Adipose tissue (tissue), 3 donors: ENCODE results near the gene PTH1R. TPM values are rescaled to one million over a fixed set of nuclear protein-coding genes. Genes with fewer than 3 reads are reported as not detected.

ENCODE experiments used
- H3K27ac ChIP-seq: one replicate; pipeline ENCODE4 v1.5.1; 2013; ENCODE audit warnings: low read depth, low read length
- WGBS, 3 donors: extraction: QIAGEN DNeasy Blood & Tissue Kit; methylation state at CpG; one replicate each; pipeline ENCODE4 v1.1.7; 2013; 5-methylcytosine and 5-hydroxymethylcytosine counted together
- polyA plus RNA-seq, 3 donors: library from polyadenylated mRNA; stranded (reverse); fragments of 200-250 nt; gene quantifications; one replicate each; pipeline ENCODE4 v1.2.3, GENCODE V29; 2013
- donor health status: healthy with polysubstance abuse.
- donor health status: Bipolar disorder and iron deficiency.
- donor health status: healthy.

The PTH1R gene
- polyA plus RNA-seq, 3 donors, result 6.1 to 62.9 (median 44.7) TPM

- WGBS, 3 donors, result 59 to 79% (median 60%) methylated on average over 12 of the region's 12 CpGs
- no peak overlapping the region for H3K27ac ChIP-seq
Observed at GRCh38 chr3:46848271-46849044, 29.1 kb upstream of the PTH1R start.

- H3K27ac ChIP-seq, result no peak overlapping the region
- WGBS, 3 donors, result 79 to 87% (median 83%) methylated on average over 7 of the region's 7 CpGs
Observed at GRCh38 chr3:46849045-46849631, 28.4 kb upstream of the PTH1R start.

GRCh38 chr3:46849686-46850467, 27.6 kb upstream of the PTH1R start:
- no peak overlapping the region for H3K27ac ChIP-seq
- 62 to 79% (median 68%) methylated on average over 7 of the region's 7 CpGs for WGBS, 3 donors

DNA sequence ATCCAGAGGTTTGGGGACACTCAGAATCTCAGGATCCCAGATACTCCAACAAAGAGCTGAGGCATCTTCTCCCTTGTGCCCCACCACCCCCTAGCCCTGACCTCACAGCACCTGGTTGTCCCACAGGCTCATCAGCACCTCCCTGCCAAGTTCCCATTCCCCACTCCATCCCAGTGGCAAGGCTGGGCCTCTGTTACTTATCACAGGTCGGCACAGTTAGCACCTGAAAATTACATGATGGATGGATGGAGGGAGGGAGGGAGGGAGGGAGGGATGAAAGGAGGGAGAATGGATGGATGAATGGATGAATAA, 27.1 kb upstream of the PTH1R start:
- WGBS, 3 donors, result 65 to 75% (median 74%) methylated on average over 1 of the region's 1 CpG
- no peak overlapping the region for H3K27ac ChIP-seq

DNA sequence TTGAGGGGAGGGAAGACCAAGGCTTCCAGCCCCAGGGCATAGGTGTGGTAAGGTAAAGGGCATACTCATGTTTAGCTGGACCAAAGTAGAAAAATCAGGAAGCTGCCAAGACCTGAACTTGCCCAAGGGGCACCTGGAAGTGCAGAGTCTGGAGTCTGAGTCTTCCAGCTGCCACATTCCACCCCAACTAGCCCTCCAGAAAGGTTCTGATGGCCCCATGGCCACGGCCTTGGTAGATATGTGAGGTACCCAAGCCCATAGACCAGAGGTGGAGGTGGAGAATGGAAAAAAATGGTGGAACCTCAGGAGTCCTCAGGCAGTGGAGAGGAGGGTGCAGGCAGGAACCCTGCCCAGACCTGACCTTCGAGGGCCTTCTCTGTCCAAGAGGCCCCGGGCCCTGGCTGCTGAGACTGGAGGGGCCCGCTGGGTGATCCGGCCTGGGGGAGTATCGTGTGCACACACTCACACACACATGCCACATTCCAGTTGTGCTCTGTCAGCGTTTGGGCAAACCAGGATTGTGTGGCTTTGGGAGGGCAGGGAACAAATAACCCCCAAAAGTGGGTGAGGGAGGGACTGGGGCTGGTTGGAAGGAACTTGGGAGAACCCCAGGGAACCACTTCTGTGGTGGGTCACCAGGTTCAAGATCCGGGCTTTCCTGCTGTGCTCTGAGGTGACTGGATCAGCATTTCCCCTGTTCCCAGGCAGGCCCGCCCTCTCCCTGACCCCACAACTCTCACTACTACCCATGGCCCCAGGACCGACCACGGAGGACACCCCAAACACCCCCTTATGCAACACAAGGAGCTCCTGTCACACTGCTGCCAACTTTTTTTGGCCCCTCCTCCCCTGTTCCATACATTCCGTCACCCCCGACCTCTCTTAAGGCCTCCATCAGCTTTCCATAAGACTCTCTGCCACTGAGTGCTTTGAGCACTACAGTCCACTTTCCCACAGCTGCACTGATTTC, 25.9 kb upstream of the PTH1R start:
- WGBS, 3 donors, result 79 to 91% (median 89%) methylated on average over 13 of the region's 13 CpGs
- no peak overlapping the region for H3K27ac ChIP-seq

GRCh38 chr3:46852334-46852720, 25.2 kb upstream of the PTH1R start:
- no peak overlapping the region for H3K27ac ChIP-seq
- WGBS, 3 donors, result 90 to 95% (median 93%) methylated on average over 9 of the region's 9 CpGs

DNA sequence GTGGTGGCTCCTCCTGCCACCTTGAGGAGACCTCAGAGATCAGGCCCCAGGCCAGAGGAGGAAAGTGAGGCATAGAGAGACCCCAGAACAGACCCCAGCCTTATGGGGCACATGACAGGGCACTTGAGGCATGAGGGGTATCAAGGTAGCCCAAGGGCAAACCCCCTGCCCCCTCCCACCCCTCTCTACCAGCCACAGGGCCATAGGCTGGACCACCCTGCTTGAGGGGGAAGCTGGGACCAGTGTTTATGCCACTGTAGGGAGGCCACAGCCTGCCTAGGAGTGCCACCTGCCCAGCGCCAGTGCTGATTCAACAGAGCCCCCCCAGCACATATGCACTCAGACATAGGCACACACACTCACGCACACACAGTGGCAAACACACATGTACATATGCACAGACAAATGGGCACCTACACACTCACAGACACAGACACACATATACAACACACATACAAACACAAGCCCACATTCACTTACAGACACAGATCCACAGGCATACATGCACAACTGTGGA, 24.6 kb upstream of the PTH1R start:
- no peak overlapping the region for H3K27ac ChIP-seq
- WGBS, 3 donors, result 92 to 100% (median 96%) methylated on average over 2 of the region's 2 CpGs

- no peak overlapping the region for H3K27ac ChIP-seq
- 85 to 93% (median 90%) methylated on average over 15 of the region's 15 CpGs for WGBS, 3 donors
Observed at GRCh38 chr3:46853441-46854415, 23.8 kb upstream of the PTH1R start.

DNA sequence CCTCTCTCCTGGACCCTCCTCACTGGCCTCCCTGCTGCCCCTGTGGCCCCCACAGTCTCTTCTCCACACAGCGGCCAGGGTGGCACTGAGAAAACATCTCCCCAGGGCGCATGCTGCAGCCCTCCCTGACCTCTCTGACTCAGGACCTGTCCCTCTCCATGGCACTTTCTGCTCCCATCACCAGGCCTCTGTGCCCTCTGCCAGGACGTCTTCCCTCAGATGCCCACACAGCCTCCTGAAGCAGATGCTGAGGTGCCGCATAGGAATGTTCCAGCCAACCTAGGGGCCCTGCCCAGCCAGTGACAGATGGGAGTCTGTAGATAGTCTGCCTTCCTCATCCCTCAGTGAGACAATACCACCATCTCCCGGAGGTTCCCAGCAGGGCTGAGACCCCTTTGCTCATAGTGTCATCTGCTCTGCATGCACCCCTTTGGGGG, 22.9 kb upstream of the PTH1R start:
- H3K27ac ChIP-seq, result no peak overlapping the region
- 85 to 90% (median 89%) methylated on average over 5 of the region's 5 CpGs for WGBS, 3 donors

DNA sequence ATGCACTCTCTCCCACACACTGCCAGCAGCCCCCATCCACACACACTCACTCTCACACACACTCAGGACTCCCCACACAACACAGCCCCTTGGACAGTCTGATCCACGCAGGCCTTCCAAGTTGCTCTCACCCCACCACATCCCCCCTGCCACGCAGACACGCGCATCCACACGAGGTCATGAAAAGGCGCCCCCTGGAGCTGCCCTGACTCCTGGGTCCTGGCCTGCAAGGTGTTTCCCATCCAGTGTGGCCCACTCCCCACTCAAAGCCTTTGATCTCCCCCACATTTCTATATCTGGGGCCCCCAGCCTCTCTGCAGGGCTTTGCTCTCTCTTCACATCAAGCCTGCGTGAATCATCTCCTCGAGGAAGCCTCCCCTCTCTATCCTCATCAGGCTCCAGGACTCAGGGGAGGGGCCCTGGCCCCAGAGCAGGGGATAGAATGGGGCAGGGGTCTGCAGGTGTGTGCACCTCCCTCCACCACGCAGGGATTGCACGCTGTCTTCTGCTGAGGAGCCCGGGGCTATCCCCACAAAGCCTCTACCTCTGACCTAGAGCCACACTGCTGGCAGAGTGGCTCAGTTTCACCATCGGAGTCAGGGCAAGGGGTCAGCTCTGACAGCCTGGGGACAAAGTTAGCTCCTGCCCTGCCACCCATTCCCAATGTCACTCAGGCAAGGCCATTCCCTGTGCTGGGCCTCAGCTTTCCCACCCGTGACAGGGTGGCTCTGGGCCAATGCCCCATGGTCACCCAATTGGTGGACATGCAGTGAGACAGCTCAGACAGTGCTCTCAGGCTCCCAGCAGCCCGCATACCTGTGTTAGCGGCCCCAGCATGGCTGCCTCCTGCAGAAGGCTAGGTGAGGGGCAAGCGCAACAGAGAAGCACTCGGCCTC, 20.7 kb upstream of the PTH1R start:
- 81 to 89% (median 84%) methylated on average over 17 of the region's 17 CpGs for WGBS, 3 donors

GRCh38 chr3:46857485-46858341, 19.8 kb upstream of the PTH1R start:
- no peak overlapping the region for H3K27ac ChIP-seq
- WGBS, 3 donors, result 74 to 81% (median 75%) methylated on average over 10 of the region's 10 CpGs

More for the DNA sequence above, 20.7 kb upstream of the PTH1R start:
- H3K27ac ChIP-seq, result no peak overlapping the region

DNA sequence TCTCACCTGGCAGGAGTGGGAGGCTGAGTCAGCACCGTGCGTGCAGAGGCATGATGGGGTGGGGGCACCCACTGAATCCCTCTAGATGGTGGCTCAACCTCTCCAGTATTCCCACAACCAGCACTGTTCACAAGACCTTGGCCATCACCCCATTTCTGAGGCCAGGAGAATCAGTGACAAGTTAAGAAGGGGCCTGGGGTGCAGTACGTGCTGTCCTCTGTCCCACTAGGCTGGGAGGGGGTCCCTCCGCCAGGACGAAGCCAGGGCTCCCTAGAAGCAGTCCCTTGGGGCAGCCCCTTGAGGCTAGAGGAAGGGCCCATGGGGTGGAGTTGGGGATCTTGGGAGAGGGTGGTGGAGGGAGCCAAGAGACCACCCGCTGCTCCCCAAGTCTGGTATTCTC, 19.1 kb upstream of the PTH1R start:
- no peak overlapping the region for H3K27ac ChIP-seq
- WGBS, 3 donors, result 89 to 90% (median 90%) methylated on average over 6 of the region's 6 CpGs

DNA sequence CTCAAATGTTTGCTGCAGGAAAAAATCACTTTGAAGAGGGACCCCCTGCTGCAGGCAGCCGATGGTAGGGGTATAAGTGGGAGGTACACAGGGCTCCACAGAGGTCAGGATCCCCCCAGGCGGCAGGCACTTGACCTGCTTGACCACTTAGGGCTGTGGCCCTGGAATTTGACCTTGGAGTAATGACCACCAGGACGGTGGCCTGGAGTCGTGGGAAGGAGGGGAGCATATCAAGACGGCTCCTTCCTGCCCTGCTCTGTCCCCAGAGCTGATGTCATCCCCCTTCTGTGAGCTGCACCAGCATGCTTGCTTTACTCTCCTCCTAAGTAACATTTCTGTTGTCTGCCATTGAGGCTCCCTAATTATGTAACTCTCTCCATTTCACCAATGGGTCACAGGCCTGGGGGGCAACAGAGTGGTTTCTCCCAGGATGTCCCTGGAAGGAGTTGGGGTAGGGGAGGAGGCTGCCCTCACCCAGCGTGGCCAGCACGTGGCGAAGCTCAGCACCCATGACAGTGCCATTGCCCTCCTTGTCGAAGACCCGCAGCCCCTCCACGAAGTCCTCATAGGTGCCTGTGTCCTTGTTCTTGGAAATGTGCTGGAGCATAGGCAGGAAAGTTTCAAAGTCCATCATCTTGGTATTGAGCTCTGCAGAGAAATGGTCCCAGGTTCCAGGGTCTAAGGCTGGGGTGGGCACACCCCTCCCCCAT, 18.4 kb upstream of the PTH1R start:
- WGBS, 3 donors, result 80 to 84% (median 81%) methylated on average over 11 of the region's 11 CpGs
- H3K27ac ChIP-seq, result no peak overlapping the region

- WGBS, 3 donors, result 82 to 88% (median 86%) methylated on average over 19 of the region's 19 CpGs
- H3K27ac ChIP-seq, result no peak overlapping the region
Observed at GRCh38 chr3:46860017-46860809, 17.3 kb upstream of the PTH1R start.
